Measurements from ENCODE around the gene GPR162. TPM values are rescaled to one million over a fixed set of nuclear protein-coding genes. Genes with fewer than 3 reads are reported as not detected.

The GPR162 gene
- total and polyA plus RNA-seq, 2 of the 4 experiments (the other 2 are of a cell fraction), result 2.9 to 6.0 TPM

DNA sequence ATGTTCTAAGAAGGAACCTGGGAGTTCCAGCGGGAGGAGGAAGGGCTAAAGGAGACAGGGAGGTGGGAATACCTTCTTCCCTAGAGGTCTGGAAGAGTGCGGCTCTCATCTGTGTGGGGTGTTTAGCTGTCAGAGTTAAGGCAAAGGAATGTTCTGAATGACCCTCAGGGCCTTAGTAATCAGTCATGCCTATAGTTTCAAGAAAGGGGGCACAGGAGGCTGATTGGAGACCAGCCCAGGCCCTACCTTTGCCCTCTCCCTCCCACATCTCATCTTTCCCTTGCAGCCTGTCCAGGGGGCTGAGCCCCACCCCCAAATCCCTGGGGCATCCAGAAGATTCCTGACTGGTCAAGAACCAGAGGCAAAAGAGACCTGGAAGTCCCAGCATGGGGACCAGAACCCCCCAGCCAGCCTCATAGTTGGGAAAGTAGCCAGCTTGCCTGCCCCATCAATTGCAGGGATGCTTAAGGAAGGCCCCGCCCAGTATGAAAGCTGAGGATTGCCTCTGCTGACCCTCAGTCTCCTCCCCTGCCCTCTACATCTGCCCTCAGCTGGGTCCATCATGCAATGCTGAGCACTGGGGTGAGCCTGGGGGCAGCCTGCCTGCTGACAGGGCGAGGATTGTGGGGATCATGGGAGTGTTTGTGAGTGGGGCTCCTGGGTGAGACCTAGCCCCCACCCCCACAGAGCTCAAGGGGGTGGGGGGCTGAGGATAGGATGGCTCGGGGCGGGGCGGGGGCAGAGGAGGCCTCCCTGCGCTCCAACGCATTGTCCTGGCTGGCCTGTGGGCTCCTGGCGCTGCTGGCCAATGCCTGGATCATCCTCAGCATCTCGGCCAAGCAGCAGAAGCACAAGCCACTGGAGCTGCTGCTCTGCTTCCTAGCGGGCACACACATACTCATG lies 1.8 kb downstream of the GPR162 start:
- H2AFZ ChIP-seq (replicated peaks; ENCODE audit: low read length, poor library complexity), result peak overlapping the region; percentile 38
- no peak overlapping the region for H3K9ac ChIP-seq (ENCODE audit: low read depth, low read length)
- no peak overlapping the region for H3K4me2 ChIP-seq (ENCODE audit: low read depth, low read length)
- 93% methylated on average over 3 of the region's 12 CpGs; no CpG with 5 or more reads in 1 of the 2 experiments for WGBS, 2 experiments (ENCODE audit: extremely low coverage in 2 of 2, insufficient read length in 1 of 2)
- no peaks in the 10 kb centered on the region for H4K20me1 ChIP-seq (ENCODE audit: insufficient read depth, low read length)
- dilution Hi-C loops (cut with HindIII; ENCODE audit: low sequenced_read_pairs, unreplicated experiment), result no loop called here
- BruUV-seq (replicated peaks), result no TSS peak
- intact Hi-C loops (cut with micrococcal nuclease), result loop anchor here (2.0 kb wide), 1 partner anchor 207 kb away; no protein-coding TSS in a partner anchor
- no peak overlapping the region for H2BK5ac ChIP-seq (ENCODE audit: low read depth, low read length, poor library complexity, severe bottlenecking)
- peaks cover 18% of the 10 kb centered on the region for H3K4me1 ChIP-seq (ENCODE audit: control insufficient read depth, insufficient read depth, low read length)
- no peaks in the 10 kb centered on the region for H3K36me3 ChIP-seq (ENCODE audit: control insufficient read depth, insufficient read depth, low read length)
- H3K18ac ChIP-seq (ENCODE audit: low read depth, low read length), result no peak overlapping the region
- peaks cover 2% of the 10 kb centered on the region; the same call in 1 of the 2 replicates for H3K27me3 ChIP-seq (ENCODE audit: control insufficient read depth, insufficient read depth, low read length)
- in situ Hi-C loops (cut with MboI; ENCODE audit: low sequenced_read_pairs), result loop anchor here (10.0 kb wide), 1 partner anchor 209 kb away; no protein-coding TSS in a partner anchor
- H3K4ac ChIP-seq (ENCODE audit: low read depth, low read length), result no peak overlapping the region
- H2BK20ac ChIP-seq (ENCODE audit: low read depth, low read length), result no peak overlapping the region; the same call in 1 of the 2 replicates
- no peak overlapping the region for H2BK120ac ChIP-seq (ENCODE audit: low read depth, low read length)
- no peak overlapping the region for H3K27ac ChIP-seq (ENCODE audit: insufficient read depth, low read length)
- H3K9me3 ChIP-seq (ENCODE audit: control insufficient read depth, insufficient read depth, low read length), result no peaks in the 10 kb centered on the region
- ChIA-PET POLR2A (ENCODE audit: unreplicated experiment) (interaction anchor here (0.6 to 0.9 kb wide), 2 partner anchors 10 to 289 kb away, joined by 5 to 8 read pairs; partner anchors contain the start of gene GAPDH), CTCF (no interaction called here)
- H3K23ac ChIP-seq (ENCODE audit: low read depth, low read length), result no peak overlapping the region
- peak overlapping the region; percentile 69 for H2AK9ac ChIP-seq (replicated peaks; ENCODE audit: low read depth, low read length, poor library complexity)
- H2BK15ac ChIP-seq (ENCODE audit: low read depth, low read length), result no peak overlapping the region
- 0 out of 2 replicates have a peak overlapping the region, but pooled peaks have one; percentile 1 for H4K91ac ChIP-seq (ENCODE audit: insufficient read depth, low read depth, low read length)
- H3K4me3 ChIP-seq (ENCODE audit: insufficient read depth, low read depth, low read length), result no peak overlapping the region
- no peak overlapping the region for H4K5ac ChIP-seq (ENCODE audit: low read depth, low read length)
- TF ChIP-seq, protein P1, sequence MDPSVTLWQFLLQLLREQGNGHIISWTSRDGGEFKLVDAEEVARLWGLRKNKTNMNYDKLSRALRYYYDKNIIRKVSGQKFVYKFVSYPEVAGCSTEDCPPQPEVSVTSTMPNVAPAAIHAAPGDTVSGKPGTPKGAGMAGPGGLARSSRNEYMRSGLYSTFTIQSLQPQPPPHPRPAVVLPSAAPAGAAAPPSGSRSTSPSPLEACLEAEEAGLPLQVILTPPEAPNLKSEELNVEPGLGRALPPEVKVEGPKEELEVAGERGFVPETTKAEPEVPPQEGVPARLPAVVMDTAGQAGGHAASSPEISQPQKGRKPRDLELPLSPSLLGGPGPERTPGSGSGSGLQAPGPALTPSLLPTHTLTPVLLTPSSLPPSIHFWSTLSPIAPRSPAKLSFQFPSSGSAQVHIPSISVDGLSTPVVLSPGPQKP (IDR thresholded peaks at IDR 0.05; ENCODE audit: borderline replicate concordance, low read depth, low read length), result no peak
- no peak for TF ChIP-seq MAFK (IDR thresholded peaks at IDR 0.05; ENCODE audit: low read depth, low read length)
- peak overlapping the region; percentile 8; the same call in 1 of the 2 replicates for H2AK5ac ChIP-seq (ENCODE audit: low read depth, low read length)
- no peak overlapping the region for H3K56ac ChIP-seq (ENCODE audit: extremely low read depth, insufficient read depth, low read length)
- ATAC-seq (ENCODE audit: low read depth), result no peak
- no peak for DNase-seq
- peaks cover 2% of the 10 kb centered on the region; the same call in 1 of the 2 replicates for H3K9me1 ChIP-seq (ENCODE audit: insufficient read depth, low read length)
- no peak overlapping the region for H3K14ac ChIP-seq (replicated peaks; ENCODE audit: low read depth, low read length)
- H4K8ac ChIP-seq (ENCODE audit: low read depth in 2 of 2, low read length in 2 of 2), result no peak overlapping the region
- H3K79me1 ChIP-seq (ENCODE audit: low read depth in 1 of 2, low read length in 2 of 2), result peaks cover 0 to 32% of the 10 kb centered on the region in 2 experiments; a peak in 2 of 4 replicates

Data from IMR-90 (cell line).